Measurements from ENCODE around the gene BRF1. TPM values are rescaled to one million over a fixed set of nuclear protein-coding genes. Genes with fewer than 3 reads are reported as not detected.

BRF1 gene
- total RNA-seq, 1 experiment from 2014 or later: 41.2 TPM

- Histone ChIP-seq H3K4me1 (ENCODE audit: control insufficient read depth in 1 of 2, insufficient read depth in 2 of 2, low read length in 2 of 2) (peaks cover 23 to 39% of the 10 kb centered on the region in 2 experiments), H3K4me2 (ENCODE audit: low read length) (no peak overlapping the region), H3K4me3 (replicated peaks in 1 of 2; ENCODE audit: low read depth in 1 of 2, low read length in 2 of 2) (no peak overlapping the region), H3K9me2 (ENCODE audit: insufficient read depth) (no peaks in the 10 kb centered on the region), H3K36me3 (ENCODE audit: control insufficient read depth in 1 of 2, insufficient read depth in 2 of 2, low read length in 2 of 2) (no peaks in the 10 kb centered on the region), H3K9ac (ENCODE audit: low read length) (no peak overlapping the region), H3K27ac (ENCODE audit: low read depth, low read length) (no peak overlapping the region), H3K9me3 (ENCODE audit: control insufficient read depth in 1 of 2, insufficient read depth in 1 of 2, low read depth in 1 of 2, low read length in 2 of 2) (no peaks in the 10 kb centered on the region), H2AFZ (ENCODE audit: low read depth, low read length, poor library complexity, severe bottlenecking) (no peak overlapping the region), H3K79me2 (ENCODE audit: insufficient read depth, low read length) (no peaks in the 10 kb centered on the region), H3K27me3 (ENCODE audit: insufficient read depth, low read length) (no peaks in the 10 kb centered on the region), H4K20me1 (ENCODE audit: insufficient read depth) (no peaks in the 10 kb centered on the region)
- POLR2A ChIA-PET: no interaction called here
- no TSS peak for BruUV-seq (replicated peaks)
- TF ChIP-seq ATF3 (IDR thresholded peaks at IDR 0.05): no peak
- TF ChIP-seq RAD21 (IDR thresholded peaks at IDR 0.05; ENCODE audit: low read depth): no peak
- CTCF ChIA-PET: no interaction called here
- ATAC-seq: no peak
- RAD21 ChIA-PET (ENCODE audit: low non-redundant PET in 1 of 2, low total read pairs in 2 of 2, uncharacterized antibody in 2 of 2, unreplicated experiment in 2 of 2): no interaction called here
- intact Hi-C loops (cut with micrococcal nuclease): no loop called here
- DNase-seq (ENCODE audit: low read depth, low spot score): no peak
Measured at GRCh38 chr14:105173901-105174894, 126.6 kb downstream of the BRF1 start.

DNA sequence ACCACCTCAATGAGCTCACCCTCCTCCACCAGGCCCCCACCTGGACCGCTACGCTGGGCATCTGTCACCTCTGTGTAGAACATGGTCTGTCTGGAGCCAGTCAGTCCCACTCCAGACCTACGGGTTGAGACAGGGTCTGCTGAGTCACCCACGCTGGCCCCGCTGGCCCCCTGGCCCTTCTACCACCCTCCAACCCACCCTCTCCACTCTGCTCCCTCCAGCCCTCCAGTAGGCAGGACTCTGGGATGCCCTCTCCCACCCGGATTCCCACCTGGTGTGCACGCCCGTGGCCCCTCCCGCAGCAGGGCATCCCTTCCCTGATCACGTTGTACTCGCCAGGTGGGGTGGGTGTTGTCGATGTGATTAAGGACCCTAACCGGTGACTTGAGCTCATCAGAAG, 127.7 kb downstream of the BRF1 start:
- H3K36me3 ChIP-seq (ENCODE audit: control insufficient read depth in 1 of 2, insufficient read depth in 2 of 2, low read length in 2 of 2): no peaks in the 10 kb centered on the region
- no TSS peak for BruUV-seq (replicated peaks)
- RAD21 ChIA-PET (ENCODE audit: low non-redundant PET in 1 of 2, low total read pairs in 2 of 2, uncharacterized antibody in 2 of 2, unreplicated experiment in 2 of 2): interaction anchor here in 1 of 2 experiments (0.6 kb wide), 1 partner anchor 87 kb away, joined by 9 read pairs; no protein-coding TSS in a partner anchor

More for the DNA sequence above, 127.7 kb downstream of the BRF1 start:
- POLR2A ChIA-PET: no interaction called here
- intact Hi-C loops (cut with micrococcal nuclease): no loop called here
- Histone ChIP-seq H2AFZ (ENCODE audit: low read depth, low read length, poor library complexity, severe bottlenecking) (no peak overlapping the region), H3K9me3 (ENCODE audit: control insufficient read depth in 1 of 2, insufficient read depth in 1 of 2, low read depth in 1 of 2, low read length in 2 of 2) (no peaks in the 10 kb centered on the region), H3K4me1 (ENCODE audit: control insufficient read depth in 1 of 2, insufficient read depth in 2 of 2, low read length in 2 of 2) (peaks cover 27 to 43% of the 10 kb centered on the region in 2 experiments), H3K27ac (ENCODE audit: low read depth, low read length) (no peak overlapping the region), H3K27me3 (ENCODE audit: insufficient read depth, low read length) (no peaks in the 10 kb centered on the region), H3K79me2 (ENCODE audit: insufficient read depth, low read length) (no peaks in the 10 kb centered on the region), H3K9ac (ENCODE audit: low read length) (no peak overlapping the region), H4K20me1 (ENCODE audit: insufficient read depth) (no peaks in the 10 kb centered on the region), H3K9me2 (ENCODE audit: insufficient read depth) (no peaks in the 10 kb centered on the region), H3K4me3 (replicated peaks in 1 of 2; ENCODE audit: low read depth in 1 of 2, low read length in 2 of 2) (no peak overlapping the region), H3K4me2 (ENCODE audit: low read length) (no peak overlapping the region)
- ATAC-seq: no peak
- TF ChIP-seq RAD21 (IDR thresholded peaks at IDR 0.05; ENCODE audit: low read depth) (no peak), SRF (IDR thresholded peaks at IDR 0.05; ENCODE audit: low read depth) (no peak), POLR2AphosphoS5 (IDR thresholded peaks at IDR 0.05; ENCODE audit: low read depth, low read length) (no peak), EZH2phosphoT487 (IDR thresholded peaks at IDR 0.05; ENCODE audit: borderline replicate concordance) (no peak), ELF1 (IDR thresholded peaks at IDR 0.05; ENCODE audit: borderline replicate concordance, low read depth) (no peak), REST (IDR thresholded peaks at IDR 0.05; ENCODE audit: low read depth) (no peak), EGR1 (IDR thresholded peaks at IDR 0.05; ENCODE audit: low read depth) (no peak)
- TF ChIP-seq, protein P1, sequence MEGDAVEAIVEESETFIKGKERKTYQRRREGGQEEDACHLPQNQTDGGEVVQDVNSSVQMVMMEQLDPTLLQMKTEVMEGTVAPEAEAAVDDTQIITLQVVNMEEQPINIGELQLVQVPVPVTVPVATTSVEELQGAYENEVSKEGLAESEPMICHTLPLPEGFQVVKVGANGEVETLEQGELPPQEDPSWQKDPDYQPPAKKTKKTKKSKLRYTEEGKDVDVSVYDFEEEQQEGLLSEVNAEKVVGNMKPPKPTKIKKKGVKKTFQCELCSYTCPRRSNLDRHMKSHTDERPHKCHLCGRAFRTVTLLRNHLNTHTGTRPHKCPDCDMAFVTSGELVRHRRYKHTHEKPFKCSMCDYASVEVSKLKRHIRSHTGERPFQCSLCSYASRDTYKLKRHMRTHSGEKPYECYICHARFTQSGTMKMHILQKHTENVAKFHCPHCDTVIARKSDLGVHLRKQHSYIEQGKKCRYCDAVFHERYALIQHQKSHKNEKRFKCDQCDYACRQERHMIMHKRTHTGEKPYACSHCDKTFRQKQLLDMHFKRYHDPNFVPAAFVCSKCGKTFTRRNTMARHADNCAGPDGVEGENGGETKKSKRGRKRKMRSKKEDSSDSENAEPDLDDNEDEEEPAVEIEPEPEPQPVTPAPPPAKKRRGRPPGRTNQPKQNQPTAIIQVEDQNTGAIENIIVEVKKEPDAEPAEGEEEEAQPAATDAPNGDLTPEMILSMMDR (IDR thresholded peaks at IDR 0.05 in 2 of 3, conservative IDR thresholded peaks at IDR 0.05 in 1 of 3; ENCODE audit: borderline replicate concordance in 1 of 3, insufficient read depth in 1 of 3, low read depth in 2 of 3, low read length in 2 of 3): no peak
- no peak for DNase-seq (ENCODE audit: low read depth, low spot score)
- CTCF ChIA-PET: no interaction called here

Measured in HCT116 (cell line).